Suppressor macrophage treated with lipopolysaccharide for 1 hour (primary cell): Measurements from ENCODE around the gene HSP90AB1.

Experiments
- DNase-seq, 3 donors: peaks; one replicate each; pipeline ENCODE4 v3.0.0-alpha.2; 2020 to 2022

The HSP90AB1 gene

DNA sequence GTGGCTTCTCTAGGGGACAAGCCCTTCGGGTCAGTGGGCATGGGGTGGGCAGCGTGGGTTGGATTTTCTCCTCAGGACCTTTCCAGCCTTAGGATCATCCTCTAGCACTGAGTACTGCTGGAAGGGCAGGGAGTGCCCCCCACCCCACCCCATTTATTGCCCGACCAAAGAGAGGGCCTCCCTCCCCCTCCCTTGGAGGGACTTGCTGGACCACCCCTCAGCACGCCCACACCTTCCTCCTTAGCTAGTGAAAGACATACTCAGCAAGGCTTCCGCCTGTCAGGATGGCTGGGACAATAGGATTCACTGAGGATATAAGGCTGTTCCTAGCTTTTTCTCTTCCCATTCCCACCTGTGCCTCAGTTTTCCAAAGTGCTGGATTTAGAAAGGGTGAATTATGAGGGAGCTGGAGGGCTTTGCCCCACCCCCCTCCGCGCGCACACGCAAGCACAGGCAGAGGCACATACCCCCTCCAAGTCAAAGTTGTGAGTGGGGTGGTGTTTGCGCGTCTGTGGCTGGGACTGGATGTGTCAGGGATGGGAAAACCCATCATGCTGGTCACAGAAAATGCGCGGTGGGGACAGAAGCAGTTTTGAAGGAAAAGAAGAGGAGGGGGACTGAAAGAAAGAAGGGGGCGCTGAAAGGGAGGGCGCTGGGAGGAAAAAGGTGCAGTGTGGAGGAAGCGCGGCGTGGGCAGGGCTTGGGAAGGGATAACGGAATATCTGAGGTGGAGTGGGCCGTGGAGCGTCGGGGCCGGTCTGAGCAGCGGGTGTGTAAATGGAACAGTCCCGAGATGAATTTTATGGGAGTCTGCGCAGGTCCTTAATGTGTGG, 24.2 kb upstream of the HSP90AB1 start:
- DNase-seq: peak; percentile 44 to 67 (median 61)

GRCh38 chr6:44223319-44224028, 23.4 kb upstream of the HSP90AB1 start, which contains the start of gene SLC29A1:
TSS of gene SLC29A1 (plus strand) at chr6:44223595. CDS start at chr6:44227314, 3,719 bp downstream.
- peak; percentile 57 to 82 (median 61) for DNase-seq

DNA sequence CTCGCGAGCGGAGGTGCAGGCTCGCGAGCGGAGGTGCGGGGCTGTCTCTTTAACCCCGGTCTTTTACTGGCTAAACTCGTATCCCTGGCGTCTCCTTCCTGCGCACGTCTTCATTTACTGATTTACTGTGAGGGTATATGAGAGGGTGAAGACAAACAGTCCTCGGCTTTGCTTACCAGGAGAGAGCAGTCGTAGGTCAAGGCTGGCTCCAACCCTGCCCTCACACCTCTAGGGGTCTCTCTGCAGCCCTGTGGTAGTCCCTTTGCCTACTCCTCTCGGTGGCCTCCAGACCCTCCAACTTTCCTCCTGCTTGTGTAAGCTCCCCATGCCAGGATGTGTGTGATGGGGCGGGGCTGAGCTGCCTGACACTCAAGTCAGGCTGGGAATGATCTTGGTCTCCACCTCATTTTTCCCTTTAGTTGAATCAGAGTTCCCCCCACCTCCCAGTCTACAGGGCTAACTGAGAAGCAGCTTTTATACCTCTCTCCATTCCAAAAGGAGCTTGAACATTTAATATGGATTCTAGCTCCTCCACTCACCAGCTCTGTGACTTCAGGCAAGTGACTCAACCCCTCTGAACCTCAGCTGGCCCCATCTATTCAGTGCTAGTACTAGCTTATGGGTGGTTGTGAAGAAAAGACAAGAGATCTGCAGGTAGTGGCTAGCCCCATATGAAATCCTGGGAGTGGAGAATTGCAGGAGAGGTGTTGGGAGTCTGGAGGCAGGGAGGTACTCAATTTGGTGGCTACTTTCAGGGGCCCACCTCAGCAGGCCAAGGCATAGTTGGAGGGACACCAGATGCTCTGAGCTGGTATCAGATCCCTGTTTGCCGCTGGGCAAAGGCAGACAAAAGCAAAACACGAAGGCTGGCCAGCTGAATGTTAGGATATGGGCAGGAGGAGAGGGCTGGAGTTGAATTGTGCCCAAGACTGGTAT, 22.6 kb upstream of the HSP90AB1 start:
- no peak for DNase-seq

DNA sequence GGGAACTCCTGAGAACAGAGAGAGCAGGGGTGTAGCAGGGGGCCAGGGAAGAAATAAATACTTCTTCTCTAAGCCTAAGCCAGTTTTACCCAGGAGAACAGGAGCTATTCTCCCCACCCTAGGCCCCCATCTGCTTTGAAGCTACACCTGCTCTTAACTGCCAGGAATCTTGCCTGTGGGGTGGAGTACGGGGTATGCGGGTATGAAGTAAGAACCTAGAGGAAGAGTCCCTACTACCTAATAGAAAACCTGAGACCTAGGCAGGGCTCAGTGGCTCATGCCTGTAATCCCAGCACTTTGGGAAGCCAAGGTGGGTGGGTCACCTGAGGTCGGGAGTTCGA, 22.0 kb upstream of the HSP90AB1 start:
- no peak for DNase-seq

DNA sequence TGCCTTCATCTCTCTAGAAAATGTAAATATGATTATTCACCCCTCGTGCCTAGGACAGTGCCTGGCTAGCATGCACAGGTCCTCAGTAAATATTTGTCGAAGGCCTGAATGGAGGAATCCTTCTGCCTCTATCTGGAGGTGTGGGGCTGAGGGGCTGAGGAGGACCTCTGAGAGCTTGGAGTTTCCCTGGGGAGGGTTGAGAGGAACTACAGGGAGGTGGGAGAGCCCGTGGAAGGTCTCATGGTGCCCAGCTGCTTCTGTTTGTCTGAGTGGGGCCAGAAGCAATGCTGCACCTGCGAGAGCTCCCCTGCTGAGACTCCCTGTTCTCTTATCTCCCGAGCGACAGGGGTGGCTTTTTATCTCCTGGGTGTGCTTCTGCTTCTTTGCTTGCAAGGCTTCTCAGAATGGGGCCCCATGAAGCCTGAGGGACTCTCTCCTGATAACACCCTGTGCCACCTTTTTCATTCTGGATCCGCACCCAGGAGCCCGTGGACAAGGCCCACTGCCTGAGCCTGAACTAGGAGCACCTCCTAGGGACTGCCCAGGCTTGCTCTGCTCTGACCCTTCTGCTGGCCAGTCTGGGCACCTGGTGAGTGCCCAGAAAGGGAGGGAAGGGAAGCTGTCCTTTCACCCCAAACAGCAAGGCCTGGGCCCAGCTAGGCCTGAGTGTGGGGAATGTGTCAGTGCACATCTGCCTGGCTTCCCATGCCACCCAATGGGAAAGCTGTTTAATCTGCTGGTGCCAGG, 21.1 kb upstream of the HSP90AB1 start:
- peak; percentile 35 to 59 (median 51) for DNase-seq

GRCh38 chr6:44226368-44227147, 20.3 kb upstream of the HSP90AB1 start:
- DNase-seq: no peak

DNA sequence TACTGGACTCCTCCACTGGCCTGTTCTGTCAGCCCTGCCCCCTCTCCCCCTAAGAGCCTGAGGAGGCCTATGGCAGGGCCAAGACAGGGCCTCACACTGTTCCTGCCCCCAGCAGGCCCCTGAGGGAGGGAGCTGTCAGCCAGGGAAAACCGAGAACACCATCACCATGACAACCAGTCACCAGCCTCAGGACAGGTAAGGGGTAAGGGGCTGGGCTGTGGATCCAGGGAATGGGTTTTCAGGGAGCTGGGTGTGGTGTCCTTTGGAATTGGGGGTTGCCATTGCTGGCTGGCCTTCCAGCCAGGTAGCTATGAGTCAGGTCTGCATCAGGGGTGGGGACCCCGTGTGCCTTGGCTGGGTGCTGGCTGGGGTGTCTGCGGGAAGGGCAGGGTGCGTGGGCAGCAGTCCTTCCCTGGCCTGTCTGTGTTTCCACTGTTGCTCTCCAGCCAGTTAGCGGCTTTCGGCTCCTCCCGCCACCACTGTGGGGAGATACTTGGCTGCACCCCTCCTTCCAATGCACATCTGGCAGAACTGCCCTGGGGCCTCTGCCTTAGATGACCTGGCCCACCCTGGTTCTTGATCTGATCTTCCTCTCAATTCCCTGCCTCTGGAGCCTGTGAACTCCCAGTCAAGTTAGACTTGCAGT, 19.6 kb upstream of the HSP90AB1 start:
- DNase-seq: no peak

DNA sequence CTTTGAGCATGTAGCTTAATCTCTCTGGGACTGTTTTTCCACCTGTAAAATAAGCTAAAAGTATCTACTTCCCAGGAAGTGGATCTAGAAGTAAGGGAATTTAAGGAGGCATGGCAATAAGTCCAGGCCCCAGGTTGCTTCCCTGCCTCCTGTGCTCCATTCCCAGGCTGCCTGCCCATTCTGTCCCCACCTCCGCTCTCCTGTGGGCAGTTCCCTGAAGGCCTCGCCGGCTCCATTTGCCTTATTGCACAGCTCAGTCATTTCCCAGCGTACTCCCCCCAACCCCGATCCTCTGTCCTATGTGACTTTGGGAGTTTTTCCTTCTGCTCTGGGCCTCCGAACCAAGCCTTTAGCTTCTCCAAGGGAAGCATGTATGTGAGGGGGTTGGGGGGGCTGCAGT, 18.9 kb upstream of the HSP90AB1 start:
- DNase-seq: no peak

- no peak for DNase-seq
Observed at GRCh38 chr6:44228433-44228832, 18.5 kb upstream of the HSP90AB1 start.

GRCh38 chr6:44228836-44229235, 18.1 kb upstream of the HSP90AB1 start:
- DNase-seq: no peak

- no peak for DNase-seq
Observed at GRCh38 chr6:44229376-44230033, 17.4 kb upstream of the HSP90AB1 start.

DNA sequence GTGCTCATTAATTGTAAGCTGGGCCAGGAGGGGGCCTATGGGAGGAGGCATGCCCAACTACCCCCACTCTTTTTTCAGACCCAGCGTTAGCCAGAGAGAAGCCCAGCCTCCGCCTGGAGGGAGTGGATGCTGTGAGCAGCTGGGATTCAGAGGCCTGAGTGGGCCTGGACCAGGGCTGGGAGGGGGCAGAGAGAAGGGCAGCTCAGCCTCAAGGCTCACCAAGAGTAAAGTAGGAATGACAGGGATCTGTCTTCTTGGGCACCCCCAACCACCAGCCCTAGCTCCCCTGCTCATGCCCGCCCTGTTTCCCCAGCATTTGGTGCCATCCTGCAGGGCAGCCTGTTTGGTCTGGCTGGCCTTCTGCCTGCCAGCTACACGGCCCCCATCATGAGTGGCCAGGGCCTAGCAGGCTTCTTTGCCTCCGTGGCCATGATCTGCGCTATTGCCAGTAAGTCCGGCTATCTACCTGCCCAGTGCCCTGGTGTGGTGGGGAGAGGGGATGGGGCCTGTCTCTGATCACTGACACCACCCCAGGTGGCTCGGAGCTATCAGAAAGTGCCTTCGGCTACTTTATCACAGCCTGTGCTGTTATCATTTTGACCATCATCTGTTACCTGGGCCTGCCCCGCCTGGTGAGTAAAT, 16.7 kb upstream of the HSP90AB1 start:
- no peak for DNase-seq

DNA sequence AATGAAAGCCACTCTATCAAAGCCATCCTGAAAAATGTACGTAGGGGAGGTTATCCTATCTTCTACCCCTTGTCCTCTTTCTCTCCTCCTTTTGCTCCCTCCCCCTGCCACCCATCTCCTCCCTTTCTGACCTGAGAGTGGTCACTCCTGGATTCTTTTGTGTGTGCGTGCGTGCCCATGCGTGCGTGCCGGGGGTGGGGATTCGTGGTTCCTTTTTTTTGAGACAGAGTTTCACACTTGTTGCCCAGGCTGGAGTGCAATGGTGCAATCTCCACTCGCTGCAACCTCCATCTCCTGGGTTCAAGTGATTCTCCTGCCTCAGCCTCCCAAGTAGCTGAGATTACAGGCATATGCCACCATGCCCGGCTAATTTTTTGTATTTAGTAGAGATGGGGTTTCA, 15.5 kb upstream of the HSP90AB1 start:
- DNase-seq: peak in 2 of 3 donors; percentile 49 to 55

- DNase-seq: no peak
Observed at GRCh38 chr6:44232676-44233566, 14.0 kb upstream of the HSP90AB1 start.

DNA sequence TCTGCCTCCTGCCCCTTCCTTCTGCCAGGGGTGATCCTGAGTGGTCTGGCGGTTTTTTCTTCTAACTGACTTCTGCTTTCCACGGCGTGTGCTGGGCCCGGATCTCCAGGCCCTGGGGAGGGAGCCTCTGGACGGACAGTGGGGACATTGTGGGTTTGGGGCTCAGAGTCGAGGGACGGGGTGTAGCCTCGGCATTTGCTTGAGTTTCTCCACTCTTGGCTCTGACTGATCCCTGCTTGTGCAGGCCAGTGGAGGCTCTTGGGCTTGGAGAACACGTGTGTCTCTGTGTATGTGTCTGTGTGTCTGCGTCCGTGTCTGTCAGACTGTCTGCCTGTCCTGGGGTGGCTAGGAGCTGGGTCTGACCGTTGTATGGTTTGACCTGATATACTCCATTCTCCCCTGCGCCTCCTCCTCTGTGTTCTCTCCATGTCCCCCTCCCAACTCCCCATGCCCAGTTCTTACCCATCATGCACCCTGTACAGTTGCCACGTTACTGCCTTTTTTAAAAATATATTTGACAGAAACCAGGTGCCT, 13.3 kb upstream of the HSP90AB1 start:
- DNase-seq: no peak

DNA sequence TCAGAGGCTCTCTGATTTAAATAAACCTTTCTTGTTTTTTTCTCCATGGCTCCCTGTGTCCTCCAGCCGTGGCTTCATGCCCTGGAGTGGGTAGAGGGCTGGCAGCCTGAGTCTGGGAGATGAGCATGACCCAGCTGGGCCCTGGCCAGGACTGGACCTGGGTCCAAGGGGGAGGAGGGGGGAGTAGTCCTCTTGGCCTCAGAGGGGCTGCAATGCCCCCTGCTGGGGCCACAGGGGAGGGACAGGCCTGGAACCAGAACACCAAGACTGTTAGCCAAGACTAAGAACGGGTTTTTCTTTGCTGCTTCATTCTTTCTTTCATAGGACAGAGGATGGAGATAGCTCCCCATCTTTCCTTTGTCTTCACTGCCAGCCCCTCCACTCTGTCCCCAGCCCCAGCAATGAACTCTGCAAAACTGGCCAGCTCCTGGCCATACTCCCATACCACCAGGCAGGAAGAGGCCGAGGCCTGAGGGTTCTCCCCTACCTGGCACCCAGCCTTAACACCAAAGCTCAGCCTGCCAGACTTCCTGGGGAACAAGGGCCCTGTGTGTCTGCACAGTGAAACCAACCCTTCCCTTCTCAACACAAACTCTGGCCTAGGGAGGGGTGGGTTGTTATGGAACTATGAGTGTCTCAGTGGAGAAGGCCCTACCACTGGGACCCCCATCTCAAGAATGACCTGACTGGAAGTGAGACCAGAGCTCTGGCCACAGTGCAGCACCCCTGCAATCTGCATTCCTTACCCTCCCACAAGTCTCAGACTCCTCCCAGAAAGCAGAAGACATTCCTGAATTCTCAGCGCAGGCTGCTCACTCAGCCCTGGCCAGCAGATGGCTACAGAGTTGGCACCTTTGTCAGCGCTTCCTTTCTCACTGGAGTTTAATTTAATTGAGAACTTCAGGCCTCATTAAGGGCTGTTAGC, 12.5 kb upstream of the HSP90AB1 start:
- DNase-seq: peak; percentile 51 to 54 (median 53)

DNA sequence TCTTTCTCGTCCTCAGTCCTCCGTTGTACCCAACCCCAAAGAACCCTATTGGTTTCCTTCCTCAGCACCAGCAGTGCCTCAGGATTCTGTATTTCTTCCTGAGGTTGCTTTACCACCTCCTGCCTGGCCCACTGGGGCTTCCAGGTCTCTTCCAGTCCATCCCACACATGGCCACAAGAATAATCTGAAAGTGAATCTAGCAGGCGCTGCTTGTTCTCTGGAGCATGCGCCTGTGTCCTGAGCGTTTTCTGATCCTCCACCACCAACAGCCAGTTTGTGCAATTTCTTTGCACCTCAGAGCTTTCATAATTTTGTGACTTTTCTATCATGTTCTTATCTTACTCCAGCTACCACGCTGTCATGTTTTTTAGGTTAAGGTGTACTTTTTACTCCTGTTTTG, 11.6 kb upstream of the HSP90AB1 start:
- no peak for DNase-seq
